Measurements from ENCODE around the gene ZP3.
"Not testable (repeated sequence)": the region's sequence is repeated elsewhere in the genome, so short reads cannot be mapped to it uniquely, and the experiment has no call there.

The ZP3 gene

DNA sequence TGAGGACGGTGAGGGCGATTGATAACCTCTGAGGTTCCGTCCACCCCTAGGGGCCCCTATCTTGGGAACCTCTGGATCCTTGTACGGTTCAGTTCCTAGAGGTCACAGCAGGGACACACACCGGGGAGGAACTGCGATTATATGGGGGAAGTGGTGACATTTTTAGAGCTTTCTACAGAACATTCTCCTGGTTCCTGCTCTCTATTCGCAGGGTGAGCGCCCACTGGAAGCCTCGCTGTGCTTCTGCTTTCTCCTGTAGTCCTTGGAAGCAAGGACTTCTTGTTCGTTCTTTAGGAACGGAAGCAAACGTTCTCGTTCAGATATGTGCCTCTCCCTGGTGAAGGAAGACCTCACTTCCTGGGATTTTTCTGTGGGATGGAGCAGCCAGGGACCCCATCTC is 63.2 kb downstream of the ZP3 start:
- DNase-seq = not testable (repeated sequence)
